ENCODE measurements around the gene DLL4.

- TF ChIP-seq CTCF (IDR thresholded peaks at IDR 0.05; ENCODE audit: low read depth, low read length, poor library complexity, severe bottlenecking), result no peak
- TF ChIP-seq EZH2phosphoT487 (IDR thresholded peaks at IDR 0.05; ENCODE audit: borderline replicate concordance, low read length), result no peak
Measured at GRCh38 chr15:40985541-40986330, 56.6 kb downstream of the DLL4 start.
